CMK (cell line): Measurements from ENCODE around the gene SLC4A8.
A peak's percentile ranks its signal among the peaks of the same experiment; 100 is the strongest.

ENCODE experiments used
- DNase-seq: peaks from one replicate; pipeline ENCODE4 v3.0.0-alpha.2; 2010; ENCODE audit warnings: low read depth

SLC4A8 gene

GRCh38 chr12:51424662-51425539 lies at the start of gene SLC4A8:
TSS of gene SLC4A8 (plus strand) at chr12:51424831. CDS start at chr12:51424988, 157 bp downstream.
- peak; percentile 60 for DNase-seq

- no peak for DNase-seq
These were observed 49.8 kb upstream of the SLC4A8 start for GRCh38 chr12:51374856-51375255.

- DNase-seq: no peak
These were observed 47.3 kb upstream of the SLC4A8 start for GRCh38 chr12:51377099-51377984.

- no peak for DNase-seq
These were observed 45.9 kb upstream of the SLC4A8 start for GRCh38 chr12:51378749-51379148.

- DNase-seq: no peak
These were observed 45.1 kb upstream of the SLC4A8 start for GRCh38 chr12:51379571-51379970.

GRCh38 chr12:51381226-51382079 lies 43.2 kb upstream of the SLC4A8 start:
- DNase-seq: no peak

GRCh38 chr12:51382173-51382572 lies 42.5 kb upstream of the SLC4A8 start:
- DNase-seq: no peak

GRCh38 chr12:51383269-51383905 lies 41.2 kb upstream of the SLC4A8 start:
- DNase-seq: no peak

- DNase-seq: no peak
These were observed 38.3 kb upstream of the SLC4A8 start for GRCh38 chr12:51386351-51386750.

GRCh38 chr12:51388069-51388799 lies 36.4 kb upstream of the SLC4A8 start:
- DNase-seq: no peak

- no peak for DNase-seq
These were observed 35.8 kb upstream of the SLC4A8 start for GRCh38 chr12:51388846-51389245.

GRCh38 chr12:51389302-51389999 lies 35.2 kb upstream of the SLC4A8 start:
- DNase-seq: no peak

- no peak for DNase-seq
These were observed 34.2 kb upstream of the SLC4A8 start for GRCh38 chr12:51390457-51390856.

- DNase-seq: no peak
These were observed 33.7 kb upstream of the SLC4A8 start for GRCh38 chr12:51390891-51391282.

GRCh38 chr12:51391283-51392123 lies 33.1 kb upstream of the SLC4A8 start, which contains the start of gene GALNT6:
TSS of gene GALNT6 (minus strand) at chr12:51391406. CDS start at chr12:51379781, 11,625 bp downstream.
- DNase-seq: peak; percentile 87

- no peak for DNase-seq
These were observed 31.9 kb upstream of the SLC4A8 start for GRCh38 chr12:51392556-51393237.

- DNase-seq: peak; percentile 51
These were observed 30.7 kb upstream of the SLC4A8 start for GRCh38 chr12:51393676-51394545.
